GM12878 (cell line): Measurements from ENCODE around the gene MAP4K4. TPM values are rescaled to one million over a fixed set of nuclear protein-coding genes. Genes with fewer than 3 reads are reported as not detected.

Experiments used
- ATAC-seq: fragments of 200-7000 bp; cut with Tn5 transposase; 3 replicates; pipeline ENCODE4 v1.9.1; 2020; ENCODE audit warnings: mild to moderate bottlenecking, moderate library complexity
- BruUV-seq: library from RNA; stranded (reverse); fragments of 400-500 nt; replicated peaks from 2 replicates; lab custom pipeline; 2021; lab: Mats Ljungman, UMichigan
- CTCF ChIA-PET: fragments of 300-600 bp; sonication (Branson Sonifier 250); formaldehyde crosslinking; extraction: SDS; loops from one replicate; lab custom pipeline; 2021; ENCODE audit warnings: inconsistent platforms; lab: Yijun Ruan, JAX
- POLR2A ChIA-PET: fragments of 350-600 bp; formaldehyde crosslinking; extraction: SDS; loops from one replicate; lab custom pipeline; 2021; ENCODE audit warnings: inconsistent platforms; lab: Charles Lee
- RAD21 ChIA-PET: fragments of 300-600 bp; sonication (Branson Sonifier 250); formaldehyde crosslinking; loops from one replicate; lab custom pipeline; 2023; ENCODE audit warnings: antibody characterized with exemption; ENCODE audit not compliant: unreplicated experiment; lab: Charles Lee
- SMC1A ChIA-PET: fragments of 300-600 bp; sonication (Branson Sonifier 250); formaldehyde crosslinking; loops from one replicate; lab custom pipeline; 2023; ENCODE audit not compliant: unreplicated experiment, uncharacterized antibody; lab: Charles Lee
- DNase-seq: peaks from one replicate; pipeline ENCODE4 v3.0.0-alpha.2; 2011; ENCODE audit warnings: low read depth, low spot score
- FAIRE-seq: peaks from 3 replicates; lab custom pipeline; 2011; peaks lifted over from hg19 to GRCh38; lab: Jason Lieb, UNC
- H2AFZ ChIP-seq: 2 replicates; pipeline ENCODE4 v1.6.0; 2011; ENCODE audit warnings: low read depth, low read length, control low read depth; ENCODE audit not compliant: control insufficient read depth
- H3K27ac ChIP-seq: 2 replicates; pipeline ENCODE4 v1.5.1; 2011; ENCODE audit warnings: control low read depth; ENCODE audit not compliant: control insufficient read depth, insufficient read depth
- H3K27me3 ChIP-seq, 2 experiments: replicated peaks in 1 of 2; 2 replicates each; pipeline versions ENCODE4 v1.6.0 to v1.6.1; 2011; ENCODE audit warnings: low read length in 1 of 2; ENCODE audit not compliant: control insufficient read depth in 2 of 2, insufficient read depth in 2 of 2
- H3K36me3 ChIP-seq, 2 experiments: 2 replicates each; pipeline ENCODE4 v1.5.1; 2011; ENCODE audit warnings: low read length in 1 of 2; ENCODE audit not compliant: control insufficient read depth in 2 of 2, insufficient read depth in 2 of 2
- H3K4me1 ChIP-seq: 2 replicates; pipeline ENCODE4 v1.6.1; 2011; ENCODE audit warnings: mild to moderate bottlenecking, low read length, moderate library complexity, mixed read lengths; ENCODE audit not compliant: control insufficient read depth, insufficient read depth
- H3K4me2 ChIP-seq: 2 replicates; pipeline ENCODE4 v1.6.0; 2011; ENCODE audit warnings: control low read depth; ENCODE audit not compliant: control insufficient read depth, insufficient read depth
- H3K4me3 ChIP-seq: fragments of 200-600 bp; sonication (generic); 2 replicates; pipeline ENCODE4 v1.5.1; 2016
- H3K79me2 ChIP-seq: 2 replicates; pipeline ENCODE4 v1.6.0; 2011; ENCODE audit warnings: low read length; ENCODE audit not compliant: control insufficient read depth, insufficient read depth
- H3K9ac ChIP-seq: 2 replicates; pipeline ENCODE4 v1.8.0; 2011; ENCODE audit warnings: low read length, control low read depth, mixed read lengths; ENCODE audit not compliant: control insufficient read depth, insufficient read depth
- H3K9me3 ChIP-seq: replicated peaks from 3 replicates; pipeline ENCODE4 v1.5.1; 2011; ENCODE audit warnings: mild to moderate bottlenecking, low read length; ENCODE audit not compliant: control insufficient read depth, insufficient read depth
- H4K20me1 ChIP-seq: 2 replicates; pipeline ENCODE4 v1.6.0; 2011; ENCODE audit not compliant: control insufficient read depth, insufficient read depth
- EGR1 ChIP-seq, 2 experiments: IDR thresholded peaks; 1 replicate in 1 of 2; 2 replicates in 1 of 2; pipeline ENCODE4 v1.6.1; 2011 to 2012; ENCODE audit warnings: low read depth in 2 of 2, low read length in 2 of 2, borderline replicate concordance in 1 of 2, mild to moderate bottlenecking in 1 of 2, moderate library complexity in 1 of 2
- HDAC2 ChIP-seq: fragments of 200-600 bp; sonication (generic); IDR thresholded peaks from 2 replicates; pipeline ENCODE4 v1.6.1; 2017
- JUND ChIP-seq: IDR thresholded peaks from 2 replicates; pipeline ENCODE4 v1.6.1; 2012; ENCODE audit warnings: low read depth, mild to moderate bottlenecking, low read length, improper control_type of control experiment, moderate library complexity
- PAX5 ChIP-seq: IDR thresholded peaks from 2 replicates; pipeline ENCODE4 v1.6.1; 2011; ENCODE audit warnings: low read depth, low read length, borderline replicate concordance
- SUZ12 ChIP-seq: fragments of 200-600 bp; sonication (generic); IDR thresholded peaks from one replicate; pipeline ENCODE4 v1.6.1; 2018; ENCODE audit warnings: antibody characterized with exemption, mild to moderate bottlenecking; ENCODE audit not compliant: unreplicated experiment
- TCF7 ChIP-seq: IDR thresholded peaks from 2 replicates; pipeline ENCODE4 v1.6.1; 2014; ENCODE audit warnings: antibody characterized with exemption, borderline replicate concordance
- WGBS: methylation state at CpG from one replicate; pipeline ENCODE4 v1.1.6; 2016; ENCODE audit warnings: low lambda C conversion rate; ENCODE audit not compliant: insufficient replicate concordance, insufficient coverage; ENCODE audit errors: missing lambda C conversion rate; 5-methylcytosine and 5-hydroxymethylcytosine counted together
- in situ Hi-C: fragments of 300-500 bp; cut with MboI; formaldehyde crosslinking; loops from 9 replicates; pipeline ENCODE4 v1.14.3; 2018; ENCODE audit warnings: mixed read lengths
- intact Hi-C: fragments of 100-400 bp; cut with micrococcal nuclease; formaldehyde crosslinking; loops from one replicate; pipeline ENCODE4 v1.14.2; 2022; ENCODE audit not compliant: unreplicated experiment
- polyA plus RNA-seq, 11 experiments: library from polyadenylated mRNA; depleted of rRNA in 4 of 11; unstranded in 6 of 11; stranded (reverse) in 5 of 11; fragments of >200 nt; fragmentation: Nextera tagmentation in 4 of 11; fragmentation: Illumina TruSeq in 1 of 11; extraction: Ambion mirVana in 4 of 11; extraction: Trizol in 1 of 11; gene quantifications; 1 replicate in 1 of 11; 2 replicates in 10 of 11; pipeline versions ENCODE4 v1.2.1 to v1.2.3, GENCODE V29; 2011 to 2016; ENCODE audit warnings: inconsistent platforms in 2 of 11, missing spikeins in 2 of 11, low read depth in 1 of 11
- total RNA-seq, 4 experiments: library from RNA; depleted of rRNA in 3 of 4; stranded (reverse); fragments of >200 nt in 3 of 4; fragmentation: Illumina TruSeq in 1 of 4; extraction: Trizol in 1 of 4; gene quantifications; 2 replicates each; pipeline versions ENCODE4 v1.2.1 to v1.2.3, GENCODE V29; 2013 to 2021
- TF ChIP-seq, protein P1 (sequence below): fragments of 450-650 bp; IDR thresholded peaks from 2 replicates; pipeline ENCODE4 v1.6.1; 2017; ENCODE audit warnings: borderline replicate concordance
- TF ChIP-seq, protein P2 (sequence below): fragments of 450-650 bp; IDR thresholded peaks from 2 replicates; pipeline ENCODE4 v1.6.1; 2016; ENCODE audit warnings: mild to moderate bottlenecking

Gene MAP4K4
- total and polyA plus RNA-seq, 10 of the 15 experiments (the other 5 are each of a cell fraction or from before 2014, with no cell fraction given): 1.9 to 50.4 (median 9.7) TPM

- Histone ChIP-seq H3K27me3 (no peaks in the 10 kb centered on the region), H3K36me3 (no peaks in the 10 kb centered on the region), H4K20me1 (no peaks in the 10 kb centered on the region), H3K9ac (no peak overlapping the region), H3K4me2 (no peak overlapping the region), H3K79me2 (no peaks in the 10 kb centered on the region), H3K9me3 (no peaks in the 10 kb centered on the region), H3K27ac (no peak overlapping the region), H3K4me3 (no peak overlapping the region), H3K4me1 (no peaks in the 10 kb centered on the region), H2AFZ (no peak overlapping the region)
- no peak for DNase-seq
- ChIA-PET SMC1A (interaction anchor here (0.6 to 2.3 kb wide), 5 partner anchors 8 to 629 kb away, joined by 3 to 7 read pairs (median 3); no protein-coding TSS in a partner anchor), CTCF (interaction anchor here (0.9 to 5.7 kb wide), 4 partner anchors 10 to 58 kb away, joined by 3 to 22 read pairs (median 3); no protein-coding TSS in a partner anchor), RAD21 (no interaction called here), POLR2A (no interaction called here)
- WGBS: 11% methylated on average over 2 of the region's 2 CpGs
- no TSS peak for BruUV-seq
- in situ Hi-C loops (no loop called here), intact Hi-C loops (no loop called here)
- no peak for FAIRE-seq
- TF ChIP-seq, protein P1, sequence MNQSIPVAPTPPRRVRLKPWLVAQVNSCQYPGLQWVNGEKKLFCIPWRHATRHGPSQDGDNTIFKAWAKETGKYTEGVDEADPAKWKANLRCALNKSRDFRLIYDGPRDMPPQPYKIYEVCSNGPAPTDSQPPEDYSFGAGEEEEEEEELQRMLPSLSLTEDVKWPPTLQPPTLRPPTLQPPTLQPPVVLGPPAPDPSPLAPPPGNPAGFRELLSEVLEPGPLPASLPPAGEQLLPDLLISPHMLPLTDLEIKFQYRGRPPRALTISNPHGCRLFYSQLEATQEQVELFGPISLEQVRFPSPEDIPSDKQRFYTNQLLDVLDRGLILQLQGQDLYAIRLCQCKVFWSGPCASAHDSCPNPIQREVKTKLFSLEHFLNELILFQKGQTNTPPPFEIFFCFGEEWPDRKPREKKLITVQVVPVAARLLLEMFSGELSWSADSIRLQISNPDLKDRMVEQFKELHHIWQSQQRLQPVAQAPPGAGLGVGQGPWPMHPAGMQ: no peak
- no peak for TF ChIP-seq TCF7
- no peak for TF ChIP-seq SUZ12
- TF ChIP-seq HDAC2: no peak
- no peak for TF ChIP-seq JUND
- TF ChIP-seq EGR1 (IDR thresholded peaks at IDR 0.05; ENCODE audit: borderline replicate concordance in 1 of 2, low read depth in 2 of 2, low read length in 2 of 2): no peak
- TF ChIP-seq, protein P2, sequence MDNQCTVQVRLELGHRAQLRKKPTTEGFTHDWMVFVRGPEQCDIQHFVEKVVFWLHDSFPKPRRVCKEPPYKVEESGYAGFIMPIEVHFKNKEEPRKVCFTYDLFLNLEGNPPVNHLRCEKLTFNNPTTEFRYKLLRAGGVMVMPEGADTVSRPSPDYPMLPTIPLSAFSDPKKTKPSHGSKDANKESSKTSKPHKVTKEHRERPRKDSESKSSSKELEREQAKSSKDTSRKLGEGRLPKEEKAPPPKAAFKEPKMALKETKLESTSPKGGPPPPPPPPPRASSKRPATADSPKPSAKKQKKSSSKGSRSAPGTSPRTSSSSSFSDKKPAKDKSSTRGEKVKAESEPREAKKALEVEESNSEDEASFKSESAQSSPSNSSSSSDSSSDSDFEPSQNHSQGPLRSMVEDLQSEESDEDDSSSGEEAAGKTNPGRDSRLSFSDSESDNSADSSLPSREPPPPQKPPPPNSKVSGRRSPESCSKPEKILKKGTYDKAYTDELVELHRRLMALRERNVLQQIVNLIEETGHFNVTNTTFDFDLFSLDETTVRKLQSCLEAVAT: no peak
- TF ChIP-seq PAX5: no peak
- no peak for ATAC-seq
These were observed 117.2 kb downstream of the MAP4K4 start for GRCh38 chr2:101814752-101815151.
